CD4-positive, CD25-positive, alpha-beta regulatory T cell (primary cell): ENCODE data around the gene GFI1B. TPM values are rescaled to one million over a fixed set of nuclear protein-coding genes. Genes with fewer than 3 reads are reported as not detected.

Experiments
- ATAC-seq, 2 donors: fragments of 150-1000 bp; cut with Tn5 transposase; one replicate each; pipeline ENCODE4 v1.10.0; 2021; ENCODE audit warnings: low read depth in 2 of 2, moderate number of reproducible peaks in 2 of 2, moderate library complexity in 1 of 2
- DNase-seq, 3 donors: peaks; one replicate each; pipeline versions ENCODE4 v3.0.0 to v3.0.0-alpha.2; 2012 to 2022; ENCODE audit warnings: mixed read lengths in 1 of 3
- H3K27ac ChIP-seq: one replicate; pipeline ENCODE4 v1.7.0; 2013; ENCODE audit warnings: mild to moderate bottlenecking, low read length; ENCODE audit not compliant: insufficient read depth, poor library complexity, severe bottlenecking
- H3K27me3 ChIP-seq: one replicate; pipeline ENCODE4 v1.7.0; 2013; ENCODE audit warnings: low read length; ENCODE audit not compliant: control insufficient read depth, insufficient read depth
- H3K36me3 ChIP-seq: one replicate; pipeline ENCODE4 v1.7.0; 2013; ENCODE audit warnings: mild to moderate bottlenecking, low read length, moderate library complexity; ENCODE audit not compliant: control insufficient read depth, insufficient read depth
- H3K4me1 ChIP-seq: 2 replicates; pipeline ENCODE4 v1.7.0; 2013; ENCODE audit warnings: mild to moderate bottlenecking, low read length; ENCODE audit not compliant: insufficient read depth, control insufficient read depth, poor library complexity, severe bottlenecking
- H3K4me3 ChIP-seq: one replicate; pipeline ENCODE4 v1.7.0; 2013; ENCODE audit warnings: low read depth, mild to moderate bottlenecking, low read length, moderate library complexity
- H3K9me3 ChIP-seq, 2 experiments: 1 replicate in 1 of 2; 2 replicates in 1 of 2; pipeline ENCODE4 v1.7.0; 2013; ENCODE audit warnings: low read length in 2 of 2, mild to moderate bottlenecking in 1 of 2, moderate library complexity in 1 of 2; ENCODE audit not compliant: control insufficient read depth in 2 of 2
- H3K27ac Mint-ChIP-seq, 3 donors: one replicate each; pipeline ENCODE4 v1.8.0; 2020 to 2022; ENCODE audit warnings: mild to moderate bottlenecking in 3 of 3, mixed read lengths in 3 of 3, moderate library complexity in 2 of 3
- H3K27me3 Mint-ChIP-seq: one replicate; pipeline ENCODE4 v1.8.0; 2022; ENCODE audit warnings: mild to moderate bottlenecking, mixed read lengths
- H3K36me3 Mint-ChIP-seq: one replicate; pipeline ENCODE4 v1.8.0; 2020; ENCODE audit warnings: mixed read lengths
- H3K4me1 Mint-ChIP-seq, 4 donors: one replicate each; pipeline ENCODE4 v1.8.0; 2020 to 2022; ENCODE audit warnings: mixed read lengths in 4 of 4, mild to moderate bottlenecking in 1 of 4
- H3K4me3 Mint-ChIP-seq, 4 donors: one replicate each; pipeline ENCODE4 v1.8.0; 2020 to 2022; ENCODE audit warnings: mild to moderate bottlenecking in 4 of 4, mixed read lengths in 4 of 4, moderate library complexity in 3 of 4
- H3K9me3 Mint-ChIP-seq, 7 donors: one replicate each; pipeline ENCODE4 v1.8.0; 2020 to 2022; ENCODE audit warnings: mixed read lengths in 7 of 7, mild to moderate bottlenecking in 3 of 7, moderate library complexity in 2 of 7
- polyA plus RNA-seq, 4 donors: library from polyadenylated mRNA; unstranded; fragments of 300-500 nt; fragmentation: Illumina TruSeq; gene quantifications; one replicate each; pipeline ENCODE4 v1.2.3, GENCODE V29; 2021
- total RNA-seq: library from RNA; stranded (reverse); gene quantifications from one replicate; pipeline ENCODE4 v1.2.3, GENCODE V29; 2022

Gene GFI1B
- total and polyA plus RNA-seq, 5 donors from 2014 or later, result 0.05 to 3.3 TPM; not detected in 3

DNA sequence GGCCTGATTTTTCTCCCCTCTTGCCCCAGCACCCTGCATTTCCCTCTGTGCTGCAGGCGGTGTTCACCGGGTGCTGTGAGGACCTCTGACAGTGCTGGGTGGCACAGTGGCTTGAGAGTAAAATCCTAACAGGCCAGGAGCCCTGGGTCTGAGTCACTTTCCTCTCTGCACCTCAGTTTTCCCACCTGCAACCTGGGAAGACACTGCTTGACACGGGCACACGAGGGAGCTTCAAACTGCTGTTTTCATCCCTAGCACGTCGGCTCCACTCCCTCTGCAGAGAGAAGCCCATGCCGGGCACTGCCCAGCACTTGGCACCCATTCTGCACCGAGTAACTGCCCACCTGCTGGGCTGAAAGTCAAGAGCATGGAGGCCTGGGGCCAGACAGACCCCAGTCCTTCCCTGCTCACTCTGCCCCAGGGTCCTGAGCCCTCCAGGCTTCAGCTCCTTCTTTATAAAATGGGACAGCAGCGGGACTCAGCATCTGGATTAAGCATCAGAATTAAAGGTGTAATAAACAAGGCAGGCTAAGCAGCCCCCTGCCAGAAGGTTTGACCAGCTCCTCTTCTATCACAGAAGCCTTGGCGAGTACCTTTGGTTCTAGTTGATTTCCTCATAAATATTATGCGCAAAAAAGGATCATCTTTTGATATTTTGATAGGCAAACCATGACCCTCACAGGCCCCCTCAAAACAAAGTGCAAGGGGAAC, 5.2 kb downstream of the GFI1B start:
- Histone ChIP-seq H3K36me3 (no peaks in the 10 kb centered on the region), H3K27me3 (peaks cover 25% of the 10 kb centered on the region), H3K27ac (no peak overlapping the region), H3K4me1 (no peaks in the 10 kb centered on the region), H3K9me3 (no peaks in the 10 kb centered on the region), H3K4me3 (no peak overlapping the region)
- ATAC-seq (no peak), DNase-seq (no peak)
- Mint-ChIP-seq H3K36me3 (no peaks in the 10 kb centered on the region), H3K27ac (no peak overlapping the region), H3K4me3 (no peak overlapping the region), H3K27me3 (peaks cover 37% of the 10 kb centered on the region), H3K4me1 (peaks cover 0 to 2% (median 0%) of the 10 kb centered on the region in 4 donors), H3K9me3 (no peaks in the 10 kb centered on the region)

GRCh38 chr9:132984202-132985070, 5.9 kb downstream of the GFI1B start:
- Mint-ChIP-seq H3K36me3 (no peaks in the 10 kb centered on the region), H3K4me1 (no peaks in the 10 kb centered on the region), H3K27me3 (peaks cover 31% of the 10 kb centered on the region), H3K9me3 (no peaks in the 10 kb centered on the region), H3K4me3 (no peak overlapping the region), H3K27ac (no peak overlapping the region)
- H3K4me3 ChIP-seq, result no peak overlapping the region
- no peak for DNase-seq
- no peaks in the 10 kb centered on the region for H3K9me3 ChIP-seq
- H3K36me3 ChIP-seq, result no peaks in the 10 kb centered on the region
- H3K4me1 ChIP-seq, result no peaks in the 10 kb centered on the region
- H3K27ac ChIP-seq, result no peak overlapping the region
- H3K27me3 ChIP-seq, result peaks cover 20% of the 10 kb centered on the region
- ATAC-seq, result no peak

DNA sequence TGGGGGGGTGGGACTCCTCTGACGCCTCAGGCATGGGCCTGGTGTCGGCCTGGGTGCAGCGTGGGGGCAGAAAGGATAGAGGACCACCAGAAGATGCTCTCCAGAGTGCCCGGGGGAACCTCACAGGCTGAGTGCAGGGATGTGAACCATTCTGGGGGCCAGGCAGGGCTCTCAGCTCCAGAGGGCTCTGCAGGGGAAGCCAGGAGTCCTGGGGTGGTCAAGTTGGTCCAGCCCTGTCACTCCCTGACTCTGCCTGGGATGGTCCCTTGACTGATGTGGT, 6.5 kb downstream of the GFI1B start:
- DNase-seq, result no peak
- Mint-ChIP-seq H3K36me3 (no peaks in the 10 kb centered on the region), H3K9me3 (no peaks in the 10 kb centered on the region), H3K4me1 (no peaks in the 10 kb centered on the region), H3K4me3 (no peak overlapping the region), H3K27ac (no peak overlapping the region), H3K27me3 (peaks cover 28% of the 10 kb centered on the region)
- H3K36me3 ChIP-seq, result no peaks in the 10 kb centered on the region
- H3K4me1 ChIP-seq, result no peaks in the 10 kb centered on the region
- H3K4me3 ChIP-seq, result no peak overlapping the region
- H3K9me3 ChIP-seq, result no peaks in the 10 kb centered on the region
- peaks cover 14% of the 10 kb centered on the region for H3K27me3 ChIP-seq
- no peak overlapping the region for H3K27ac ChIP-seq
- ATAC-seq, result no peak

DNA sequence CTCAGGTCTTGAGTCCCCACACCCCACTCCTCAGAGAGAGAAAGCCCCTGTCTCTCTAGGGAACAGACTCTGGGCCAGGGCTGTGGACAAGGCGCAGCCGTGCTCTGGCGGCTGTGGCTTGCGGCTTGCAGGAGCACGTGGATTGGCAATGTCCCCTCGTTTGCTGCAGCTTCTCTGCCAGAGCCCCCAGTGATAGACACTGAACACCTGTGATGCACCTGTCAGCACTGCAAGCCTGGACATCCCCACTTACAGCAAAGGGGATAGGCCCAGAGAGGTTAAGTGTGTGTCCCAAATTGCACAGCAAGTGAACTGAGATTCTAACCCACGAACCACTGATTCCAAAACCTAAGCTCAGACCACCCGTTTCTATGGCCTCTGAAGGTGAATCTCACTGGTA, 7.0 kb downstream of the GFI1B start:
- Mint-ChIP-seq H3K4me3 (no peak overlapping the region), H3K4me1 (no peaks in the 10 kb centered on the region), H3K36me3 (no peaks in the 10 kb centered on the region), H3K9me3 (peaks cover 0 to 2% (median 0%) of the 10 kb centered on the region in 7 donors), H3K27me3 (peaks cover 26% of the 10 kb centered on the region), H3K27ac (no peak overlapping the region)
- Histone ChIP-seq H3K4me1 (no peaks in the 10 kb centered on the region), H3K27me3 (peaks cover 10% of the 10 kb centered on the region), H3K4me3 (no peak overlapping the region), H3K9me3 (no peaks in the 10 kb centered on the region), H3K27ac (no peak overlapping the region), H3K36me3 (no peaks in the 10 kb centered on the region)
- ATAC-seq (no peak), DNase-seq (no peak)

DNA sequence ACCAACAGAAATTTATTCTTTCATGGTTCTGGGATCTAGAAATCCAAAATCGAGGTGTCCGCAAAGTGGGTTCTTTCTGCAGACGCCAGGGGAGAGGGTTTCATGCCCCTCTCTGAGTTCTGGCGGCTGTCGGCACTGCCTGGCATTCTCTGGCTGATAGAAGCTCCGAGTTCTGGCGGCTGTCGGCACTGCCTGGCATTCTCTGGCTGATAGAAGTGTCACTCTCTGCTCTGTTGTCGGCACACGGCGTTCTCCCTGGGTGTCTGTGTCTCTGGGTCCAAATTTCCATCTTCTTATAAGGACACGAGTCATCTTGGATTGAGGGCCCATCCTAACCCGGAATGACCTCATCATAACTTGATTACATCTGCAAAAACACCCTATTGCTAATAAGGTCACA, 7.6 kb downstream of the GFI1B start:
- H3K27me3 ChIP-seq, result peaks cover 8% of the 10 kb centered on the region
- ATAC-seq (no peak), DNase-seq (no peak)
- no peaks in the 10 kb centered on the region for H3K4me1 ChIP-seq
- H3K36me3 Mint-ChIP-seq, result no peaks in the 10 kb centered on the region
- no peaks in the 10 kb centered on the region for H3K9me3 ChIP-seq
- H3K27me3 Mint-ChIP-seq, result peaks cover 22% of the 10 kb centered on the region
- H3K27ac Mint-ChIP-seq, result peak overlapping the region in 1 of 3 donors; percentile 49
- H3K36me3 ChIP-seq, result no peaks in the 10 kb centered on the region
- peaks cover 0 to 2% (median 0%) of the 10 kb centered on the region in 7 donors for H3K9me3 Mint-ChIP-seq
- H3K27ac ChIP-seq, result no peak overlapping the region
- H3K4me3 Mint-ChIP-seq, result no peak overlapping the region
- no peaks in the 10 kb centered on the region for H3K4me1 Mint-ChIP-seq
- H3K4me3 ChIP-seq, result no peak overlapping the region

GRCh38 chr9:132986640-132987620, 8.4 kb downstream of the GFI1B start:
- Histone ChIP-seq H3K27me3 (peaks cover 8% of the 10 kb centered on the region), H3K9me3 (no peaks in the 10 kb centered on the region), H3K4me1 (no peaks in the 10 kb centered on the region), H3K27ac (no peak overlapping the region), H3K4me3 (no peak overlapping the region), H3K36me3 (no peaks in the 10 kb centered on the region)
- ATAC-seq, result no peak
- peak overlapping the region in 1 of 3 donors; percentile 49 for H3K27ac Mint-ChIP-seq
- H3K27me3 Mint-ChIP-seq, result peaks cover 19% of the 10 kb centered on the region
- no peaks in the 10 kb centered on the region for H3K36me3 Mint-ChIP-seq
- no peak for DNase-seq
- H3K4me3 Mint-ChIP-seq, result no peak overlapping the region
- H3K4me1 Mint-ChIP-seq, result no peaks in the 10 kb centered on the region
- peaks cover 0 to 2% (median 0%) of the 10 kb centered on the region in 7 donors for H3K9me3 Mint-ChIP-seq

GRCh38 chr9:132988244-132989013, 9.9 kb downstream of the GFI1B start:
- Histone ChIP-seq H3K27me3 (peaks cover 2% of the 10 kb centered on the region), H3K4me3 (no peak overlapping the region)
- H3K36me3 Mint-ChIP-seq, result no peaks in the 10 kb centered on the region

More at GRCh38 chr9:132988244-132989013, 9.9 kb downstream of the GFI1B start:
- H3K27ac Mint-ChIP-seq, result no peak overlapping the region
- H3K4me1 ChIP-seq, result no peaks in the 10 kb centered on the region
- peaks cover 0 to 2% (median 0%) of the 10 kb centered on the region in 7 donors for H3K9me3 Mint-ChIP-seq
- H3K4me3 Mint-ChIP-seq, result no peak overlapping the region
- H3K36me3 ChIP-seq, result no peaks in the 10 kb centered on the region
- DNase-seq, result no peak
- no peak for ATAC-seq
- no peaks in the 10 kb centered on the region for H3K4me1 Mint-ChIP-seq
- no peaks in the 10 kb centered on the region for H3K9me3 ChIP-seq
- no peak overlapping the region for H3K27ac ChIP-seq
- H3K27me3 Mint-ChIP-seq, result peaks cover 16% of the 10 kb centered on the region
